SK-N-SH treated with all-trans-retinoic acid at 6 μM for 48 hours (cell line): ENCODE data around the gene UGT1A3.

Experiments used
- ATAC-seq: fragments of 200-7000 bp; cut with Tn5 transposase; 3 replicates; pipeline ENCODE4 v1.9.1; 2020; ENCODE audit warnings: mild to moderate bottlenecking, moderate library complexity
- ARNTL ChIP-seq: fragments of 450-650 bp; formaldehyde crosslinking; IDR thresholded peaks from 2 replicates; pipeline ENCODE4 v1.5.0; 2020; ENCODE audit warnings: low read depth, mild to moderate bottlenecking, moderate library complexity, borderline replicate concordance
- CREB5 ChIP-seq: fragments of 250-450 bp; sonication (Bioruptor Pico); IDR thresholded peaks from 2 replicates; pipeline ENCODE4 v1.5.1; 2020; ENCODE audit warnings: low read depth, mild to moderate bottlenecking, moderate library complexity
- CSDC2 ChIP-seq: fragments of 250-450 bp; sonication (Bioruptor Pico); IDR thresholded peaks from 2 replicates; pipeline ENCODE4 v1.5.0; 2020; ENCODE audit warnings: mild to moderate bottlenecking, moderate library complexity
- CSRNP3 ChIP-seq: fragments of 250-450 bp; sonication (Bioruptor Pico); IDR thresholded peaks from 2 replicates; pipeline ENCODE4 v1.5.1; 2021; ENCODE audit warnings: mild to moderate bottlenecking, moderate library complexity
- ESRRG ChIP-seq: fragments of 250-450 bp; sonication (Bioruptor Pico); IDR thresholded peaks from 2 replicates; pipeline ENCODE4 v1.6.1; 2021; ENCODE audit warnings: mild to moderate bottlenecking
- GLIS3 ChIP-seq: fragments of 250-450 bp; sonication (Bioruptor Pico); IDR thresholded peaks from 2 replicates; pipeline ENCODE4 v1.5.0; 2020; ENCODE audit warnings: mild to moderate bottlenecking, moderate library complexity
- ISL1 ChIP-seq: fragments of 250-450 bp; sonication (Bioruptor Pico); IDR thresholded peaks from 2 replicates; pipeline ENCODE4 v2.1.2; 2022; ENCODE audit warnings: mild to moderate bottlenecking, moderate library complexity
- OSR1 ChIP-seq: fragments of 250-450 bp; sonication (Bioruptor Pico); IDR thresholded peaks from 2 replicates; pipeline ENCODE4 v1.8.0; 2022; ENCODE audit warnings: moderate library complexity, mild to moderate bottlenecking, inconsistent platforms
- PPARA ChIP-seq: fragments of 250-450 bp; sonication (Bioruptor Pico); IDR thresholded peaks from 2 replicates; pipeline ENCODE4 v1.5.0; 2020; ENCODE audit warnings: mild to moderate bottlenecking, borderline replicate concordance
- RARB ChIP-seq: fragments of 250-450 bp; sonication (Bioruptor Pico); IDR thresholded peaks from 2 replicates; pipeline ENCODE4 v1.8.0; 2021; ENCODE audit warnings: mild to moderate bottlenecking, moderate library complexity
- SNAI2 ChIP-seq: fragments of 250-450 bp; sonication (Bioruptor Pico); IDR thresholded peaks from 2 replicates; pipeline ENCODE4 v1.5.0; 2020; ENCODE audit warnings: mild to moderate bottlenecking, moderate library complexity
- TCF4 ChIP-seq: fragments of 250-450 bp; sonication (Bioruptor Pico); IDR thresholded peaks from 2 replicates; pipeline ENCODE4 v1.8.0; 2021; ENCODE audit warnings: mild to moderate bottlenecking, moderate library complexity, borderline replicate concordance
- TOX ChIP-seq: fragments of 250-450 bp; sonication (Bioruptor Pico); IDR thresholded peaks from 2 replicates; pipeline ENCODE4 v1.8.0; 2021; ENCODE audit warnings: mild to moderate bottlenecking, moderate library complexity, borderline replicate concordance
- TSHZ2 ChIP-seq: fragments of 250-450 bp; sonication (Bioruptor Pico); IDR thresholded peaks from 2 replicates; pipeline ENCODE4 v1.5.0; 2020; ENCODE audit warnings: mild to moderate bottlenecking, moderate library complexity
- ZC3H10 ChIP-seq: fragments of 250-450 bp; sonication (Bioruptor Pico); IDR thresholded peaks from 2 replicates; pipeline ENCODE4 v1.5.1; 2021; ENCODE audit warnings: mild to moderate bottlenecking, moderate library complexity
- ZNF565 ChIP-seq: fragments of 450-650 bp; formaldehyde crosslinking; conservative IDR thresholded peaks from 2 replicates; pipeline ENCODE4 v1.5.0; 2020; ENCODE audit warnings: low read depth, mild to moderate bottlenecking, moderate library complexity
- ZNF70 ChIP-seq: fragments of 450-650 bp; formaldehyde crosslinking; IDR thresholded peaks from 2 replicates; pipeline ENCODE4 v1.5.0; 2020; ENCODE audit warnings: mild to moderate bottlenecking, moderate library complexity
- ZNF8 ChIP-seq: fragments of 450-650 bp; formaldehyde crosslinking; IDR thresholded peaks from 2 replicates; pipeline ENCODE4 v1.5.0; 2020; ENCODE audit warnings: mild to moderate bottlenecking, moderate library complexity
- TF ChIP-seq, protein P1 (sequence below): fragments of 250-450 bp; sonication (Bioruptor Pico); IDR thresholded peaks from 2 replicates; pipeline ENCODE4 v1.8.0; 2021; ENCODE audit warnings: low read depth, mild to moderate bottlenecking, moderate library complexity, borderline replicate concordance

UGT1A3 gene

DNA sequence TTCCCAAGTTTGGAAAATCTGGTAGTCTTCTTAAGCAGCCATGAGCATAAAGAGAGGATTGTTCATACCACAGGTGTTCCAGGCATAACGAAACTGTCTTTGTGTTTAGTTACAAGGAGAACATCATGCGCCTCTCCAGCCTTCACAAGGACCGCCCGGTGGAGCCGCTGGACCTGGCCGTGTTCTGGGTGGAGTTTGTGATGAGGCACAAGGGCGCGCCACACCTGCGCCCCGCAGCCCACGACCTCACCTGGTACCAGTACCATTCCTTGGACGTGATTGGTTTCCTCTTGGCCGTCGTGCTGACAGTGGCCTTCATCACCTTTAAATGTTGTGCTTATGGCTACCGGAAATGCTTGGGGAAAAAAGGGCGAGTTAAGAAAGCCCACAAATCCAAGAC, 43.3 kb downstream of the UGT1A3 start:
- ATAC-seq: no peak
- TF ChIP-seq, protein P1, sequence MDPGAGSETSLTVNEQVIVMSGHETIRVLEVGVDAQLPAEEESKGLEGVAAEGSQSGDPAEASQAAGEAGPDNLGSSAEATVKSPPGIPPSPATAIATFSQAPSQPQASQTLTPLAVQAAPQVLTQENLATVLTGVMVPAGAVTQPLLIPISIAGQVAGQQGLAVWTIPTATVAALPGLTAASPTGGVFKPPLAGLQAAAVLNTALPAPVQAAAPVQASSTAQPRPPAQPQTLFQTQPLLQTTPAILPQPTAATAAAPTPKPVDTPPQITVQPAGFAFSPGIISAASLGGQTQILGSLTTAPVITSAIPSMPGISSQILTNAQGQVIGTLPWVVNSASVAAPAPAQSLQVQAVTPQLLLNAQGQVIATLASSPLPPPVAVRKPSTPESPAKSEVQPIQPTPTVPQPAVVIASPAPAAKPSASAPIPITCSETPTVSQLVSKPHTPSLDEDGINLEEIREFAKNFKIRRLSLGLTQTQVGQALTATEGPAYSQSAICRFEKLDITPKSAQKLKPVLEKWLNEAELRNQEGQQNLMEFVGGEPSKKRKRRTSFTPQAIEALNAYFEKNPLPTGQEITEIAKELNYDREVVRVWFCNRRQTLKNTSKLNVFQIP: no peak
- no peak for TF ChIP-seq ZNF565 (CRISPR knock-in tag)
- no peak for TF ChIP-seq ISL1 (CRISPR knock-in tag)
- no peak for TF ChIP-seq TCF4 (CRISPR knock-in tag)
- TF ChIP-seq RARB (CRISPR knock-in tag): no peak
- no peak for TF ChIP-seq PPARA (CRISPR knock-in tag)
- TF ChIP-seq TSHZ2: no peak
- TF ChIP-seq CSRNP3: no peak
- no peak for TF ChIP-seq SNAI2 (CRISPR knock-in tag)
- TF ChIP-seq CREB5: no peak
- TF ChIP-seq GLIS3 (CRISPR knock-in tag): no peak
- TF ChIP-seq ZNF8 (CRISPR knock-in tag): no peak
- no peak for TF ChIP-seq ZC3H10 (CRISPR knock-in tag)
- TF ChIP-seq ZNF70 (CRISPR knock-in tag): no peak
- TF ChIP-seq, all 23 proteins: peak for 0

DNA sequence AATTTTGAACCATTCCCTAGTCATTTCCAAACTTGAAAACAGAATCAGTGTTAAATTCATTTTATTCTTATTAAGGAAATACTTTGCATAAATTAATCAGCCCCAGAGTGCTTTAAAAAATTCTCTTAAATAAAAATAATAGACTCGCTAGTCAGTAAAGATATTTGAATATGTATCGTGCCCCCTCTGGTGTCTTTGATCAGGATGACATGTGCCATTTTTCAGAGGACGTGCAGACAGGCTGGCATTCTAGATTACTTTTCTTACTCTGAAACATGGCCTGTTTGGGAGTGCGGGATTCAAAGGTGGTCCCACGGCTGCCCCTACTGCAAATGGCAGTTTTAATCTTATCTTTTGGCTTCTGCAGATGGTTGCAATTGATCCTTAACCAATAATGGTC, 43.7 kb downstream of the UGT1A3 start:
- ATAC-seq: no peak
- TF ChIP-seq ISL1 (CRISPR knock-in tag) (no peak), CREB5 (no peak), SNAI2 (CRISPR knock-in tag) (no peak), TOX (CRISPR knock-in tag) (no peak), CSRNP3 (no peak), ZC3H10 (CRISPR knock-in tag) (no peak), TSHZ2 (no peak), ARNTL (CRISPR knock-in tag) (no peak), ESRRG (no peak), CSDC2 (CRISPR knock-in tag) (no peak), TCF4 (CRISPR knock-in tag) (no peak), ZNF70 (CRISPR knock-in tag) (no peak), OSR1 (CRISPR knock-in tag) (no peak), ZNF8 (CRISPR knock-in tag) (no peak), GLIS3 (CRISPR knock-in tag) (no peak)
- TF ChIP-seq, protein P1: no peak
- TF ChIP-seq, all 23 proteins: peak for 0
